Measurements from ENCODE around the gene REEP2. TPM values are rescaled to one million over a fixed set of nuclear protein-coding genes. Genes with fewer than 3 reads are reported as not detected.
A peak's percentile ranks its signal among the peaks of the same experiment; 100 is the strongest.

Gene REEP2
- total RNA-seq, 2 donors from 2014 or later: 1.8 to 11.2 TPM

GRCh38 chr5:138448481-138449398 is 9.9 kb downstream of the REEP2 start:
- Histone ChIP-seq H3K27ac (no peak overlapping the region), H3K9me3 (no peaks in the 10 kb centered on the region), H3K4me3 (no peak overlapping the region), H3K4me1 (peaks cover 3% of the 10 kb centered on the region), H3K36me3 (replicated peaks in 1 of 2; ENCODE audit: insufficient read depth in 1 of 2, low read depth in 2 of 2) (no peaks in the 10 kb centered on the region), H3K27me3 (no peaks in the 10 kb centered on the region)
- 69% methylated on average over 9 of the region's 9 CpGs for WGBS, 2 donors
- intact Hi-C loops (cut with DNase I): no loop called here
- ATAC-seq (no peak), DNase-seq (no peak)
- TF ChIP-seq CTCF (IDR thresholded peaks at IDR 0.05): no peak
- no peak for TF ChIP-seq POLR2A (IDR thresholded peaks at IDR 0.05)

GRCh38 chr5:138449501-138450239 is 10.8 kb downstream of the REEP2 start:
- Histone ChIP-seq H3K27me3 (no peaks in the 10 kb centered on the region), H3K4me3 (no peak overlapping the region), H3K4me1 (peaks cover 3% of the 10 kb centered on the region), H3K27ac (no peak overlapping the region), H3K9me3 (no peaks in the 10 kb centered on the region), H3K36me3 (replicated peaks in 1 of 2; ENCODE audit: insufficient read depth in 1 of 2, low read depth in 2 of 2) (no peaks in the 10 kb centered on the region)
- 16 to 32% methylated on average over 12 to 22 of the region's 22 CpGs for WGBS, 2 donors
- DNase-seq (peak; percentile 88 to 94 (median 90)), ATAC-seq (peak; percentile 98)
- intact Hi-C loops (cut with DNase I): loop anchor here (10.0 kb wide), 1 partner anchor 95 kb away; the partner anchor contains the start of gene ETF1
- TF ChIP-seq CTCF (IDR thresholded peaks at IDR 0.05): peak; percentile 91 to 98 (median 97)
- no peak for TF ChIP-seq POLR2A (IDR thresholded peaks at IDR 0.05)

- TF ChIP-seq CTCF (IDR thresholded peaks at IDR 0.05) (no peak), POLR2A (IDR thresholded peaks at IDR 0.05) (no peak)
- Histone ChIP-seq H3K36me3 (replicated peaks in 1 of 2; ENCODE audit: insufficient read depth in 1 of 2, low read depth in 2 of 2) (no peaks in the 10 kb centered on the region), H3K27ac (no peak overlapping the region), H3K9me3 (no peaks in the 10 kb centered on the region), H3K4me1 (peaks cover 3% of the 10 kb centered on the region), H3K4me3 (no peak overlapping the region), H3K27me3 (no peaks in the 10 kb centered on the region)
- ATAC-seq: no peak
- intact Hi-C loops (cut with DNase I): loop anchor here (10.0 kb wide), 1 partner anchor 94 kb away; the partner anchor contains the start of gene ETF1
- DNase-seq: no peak
- 79 to 89% methylated on average over 4 to 5 of the region's 5 CpGs for WGBS, 2 donors
Observed at GRCh38 chr5:138450971-138451370, 12.1 kb downstream of the REEP2 start.

DNA sequence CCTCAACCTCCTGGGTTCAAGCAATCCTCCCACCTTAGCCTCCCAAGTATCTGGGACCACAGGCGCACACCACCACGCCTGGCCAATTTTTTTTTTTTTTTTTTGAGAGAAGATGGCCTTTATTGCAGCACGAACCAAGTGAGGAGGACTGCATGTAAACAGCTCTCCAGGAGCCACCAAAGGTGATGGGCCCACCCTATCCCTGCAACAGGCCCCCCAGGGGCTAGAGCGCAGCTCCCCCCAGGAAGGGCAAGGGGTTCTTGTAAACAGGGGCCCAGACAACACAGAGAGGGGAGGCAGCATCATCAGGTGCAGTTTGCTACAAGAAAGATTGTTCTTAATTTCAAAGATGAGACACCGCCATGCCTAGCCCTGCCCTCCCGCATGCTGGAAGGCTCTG is 13.9 kb downstream of the REEP2 start:
- Histone ChIP-seq H3K4me1 (peaks cover 3% of the 10 kb centered on the region), H3K9me3 (no peaks in the 10 kb centered on the region), H3K27me3 (no peaks in the 10 kb centered on the region), H3K36me3 (replicated peaks in 1 of 2; ENCODE audit: insufficient read depth in 1 of 2, low read depth in 2 of 2) (no peaks in the 10 kb centered on the region), H3K27ac (no peak overlapping the region), H3K4me3 (no peak overlapping the region)
- intact Hi-C loops (cut with DNase I): loop anchor here (10.0 kb wide), 1 partner anchor 92 kb away; the partner anchor contains the start of gene ETF1
- DNase-seq (no peak), ATAC-seq (no peak)
- WGBS, 2 donors: 68 to 82% methylated on average over 3 to 6 of the region's 6 CpGs
- TF ChIP-seq POLR2A (IDR thresholded peaks at IDR 0.05) (no peak), CTCF (IDR thresholded peaks at IDR 0.05) (no peak)
